Cardiac muscle cell (in vitro differentiated cells and primary cell): ENCODE data around the gene NINJ2. TPM values are rescaled to one million over a fixed set of nuclear protein-coding genes. Genes with fewer than 3 reads are reported as not detected.

Source experiments
- DNase-seq, 2 donors: peaks; one replicate each; pipeline versions ENCODE4 v3.0.0 to v3.0.0-alpha.2; 2010 to 2017; ENCODE audit warnings: low read depth in 1 of 2, low spot score in 1 of 2
- H3K27ac ChIP-seq: fragments of 200-600 bp; sonication (generic); 2 replicates; pipeline ENCODE4 v1.5.1; 2016
- H3K27me3 ChIP-seq: fragments of 200-600 bp; sonication (generic); 2 replicates; pipeline ENCODE4 v1.6.0; 2016; ENCODE audit warnings: control low read depth
- H3K36me3 ChIP-seq: fragments of 200-600 bp; sonication (generic); 2 replicates; pipeline ENCODE4 v1.5.1; 2016; ENCODE audit warnings: control low read depth
- H3K4me1 ChIP-seq: fragments of 200-600 bp; sonication (generic); 2 replicates; pipeline ENCODE4 v1.8.1; 2017; ENCODE audit warnings: low read depth, mild to moderate bottlenecking, mixed run types
- H3K4me3 ChIP-seq: fragments of 200-600 bp; sonication (generic); 2 replicates; pipeline ENCODE4 v1.5.1; 2016; ENCODE audit warnings: mild to moderate bottlenecking
- H3K9me3 ChIP-seq: fragments of 200-600 bp; sonication (generic); 2 replicates; pipeline ENCODE4 v1.5.1; 2017; ENCODE audit warnings: low read depth, mild to moderate bottlenecking, control low read depth
- CTCF ChIP-seq: IDR thresholded peaks from 2 replicates; pipeline ENCODE4 v1.5.1; 2012; ENCODE audit warnings: low read depth, mild to moderate bottlenecking, low read length
- polyA plus RNA-seq: library from polyadenylated mRNA; unstranded; fragments of >200 nt; fragmentation: Nextera tagmentation; extraction: Ambion mirVana; gene quantifications from 2 replicates; pipeline ENCODE4 v1.2.1, GENCODE V29; 2016
- total RNA-seq: library from RNA; depleted of rRNA; stranded (reverse); fragments of >200 nt; gene quantifications from 2 replicates; pipeline ENCODE4 v1.2.3, GENCODE V29; 2016

NINJ2 gene
- total and polyA plus RNA-seq, 2 experiments from 2014 or later, result 2.3 TPM; not detected in 1

GRCh38 chr12:692274-692673 lies 29.0 kb upstream of the NINJ2 start:
- Histone ChIP-seq H3K4me3 (no peak overlapping the region), H3K27ac (no peak overlapping the region), H3K4me1 (no peaks in the 10 kb centered on the region), H3K36me3 (no peaks in the 10 kb centered on the region), H3K27me3 (no peaks in the 10 kb centered on the region), H3K9me3 (no peaks in the 10 kb centered on the region)
- DNase-seq, result no peak
- TF ChIP-seq CTCF, result no peak

- Histone ChIP-seq H3K27ac (no peak overlapping the region), H3K36me3 (no peaks in the 10 kb centered on the region), H3K4me1 (no peaks in the 10 kb centered on the region), H3K27me3 (no peaks in the 10 kb centered on the region), H3K4me3 (no peak overlapping the region), H3K9me3 (no peaks in the 10 kb centered on the region)
- no peak for TF ChIP-seq CTCF
- DNase-seq, result no peak
Observed at GRCh38 chr12:690466-690865, 27.2 kb upstream of the NINJ2 start.

- H3K4me1 ChIP-seq, result no peaks in the 10 kb centered on the region
- no peak overlapping the region for H3K4me3 ChIP-seq
- TF ChIP-seq CTCF, result no peak
- no peak overlapping the region for H3K27ac ChIP-seq
- peak in 1 of 2 donors; percentile 81 for DNase-seq
- no peaks in the 10 kb centered on the region for H3K27me3 ChIP-seq
- no peaks in the 10 kb centered on the region for H3K9me3 ChIP-seq
- no peaks in the 10 kb centered on the region for H3K36me3 ChIP-seq
Observed at GRCh38 chr12:685388-685787, 22.1 kb upstream of the NINJ2 start.

GRCh38 chr12:684416-684815 lies 21.2 kb upstream of the NINJ2 start:
- H3K36me3 ChIP-seq, result no peaks in the 10 kb centered on the region
- H3K27me3 ChIP-seq, result no peaks in the 10 kb centered on the region
- H3K27ac ChIP-seq, result no peak overlapping the region
- H3K9me3 ChIP-seq, result no peaks in the 10 kb centered on the region
- H3K4me1 ChIP-seq, result no peaks in the 10 kb centered on the region
- TF ChIP-seq CTCF, result no peak
- no peak overlapping the region for H3K4me3 ChIP-seq
- DNase-seq, result no peak

- no peaks in the 10 kb centered on the region for H3K36me3 ChIP-seq
- H3K27ac ChIP-seq, result no peak overlapping the region
- no peaks in the 10 kb centered on the region for H3K4me1 ChIP-seq
- no peaks in the 10 kb centered on the region for H3K27me3 ChIP-seq
- no peak for DNase-seq
- TF ChIP-seq CTCF, result no peak
- H3K9me3 ChIP-seq, result no peaks in the 10 kb centered on the region
- H3K4me3 ChIP-seq, result no peak overlapping the region
Observed at GRCh38 chr12:681568-682256, 18.5 kb upstream of the NINJ2 start.
